CD4-positive, alpha-beta T cell treated with Interleukin-4 for 4 hours (primary cell): ENCODE measurements around the gene SAMD8.
"Not testable (repeated sequence)": the region's sequence is repeated elsewhere in the genome, so short reads cannot be mapped to it uniquely, and the experiment has no call there.

Experiments used
- DNase-seq: peaks from one replicate; pipeline ENCODE4 v3.0.0-alpha.2; 2020

The SAMD8 gene

GRCh38 chr10:75199949-75200348 lies 88.5 kb downstream of the SAMD8 start:
- not testable (repeated sequence) for DNase-seq

GRCh38 chr10:75201793-75202307 lies 90.4 kb downstream of the SAMD8 start:
- DNase-seq, result no peak

- DNase-seq, result no peak
Measured at GRCh38 chr10:75202321-75203045, 91.0 kb downstream of the SAMD8 start.

- DNase-seq, result not testable (repeated sequence)
Measured at GRCh38 chr10:75203046-75203620, 91.7 kb downstream of the SAMD8 start.

GRCh38 chr10:75203724-75204123 lies 92.3 kb downstream of the SAMD8 start:
- no peak for DNase-seq

GRCh38 chr10:75205908-75206307 lies 94.5 kb downstream of the SAMD8 start:
- no peak for DNase-seq

- not testable (repeated sequence) for DNase-seq
Measured at GRCh38 chr10:75206638-75207037, 95.2 kb downstream of the SAMD8 start.

- no peak for DNase-seq
Measured at GRCh38 chr10:75207079-75207856, 95.8 kb downstream of the SAMD8 start.

- no peak for DNase-seq
Measured at GRCh38 chr10:75207857-75208144, 96.3 kb downstream of the SAMD8 start.

GRCh38 chr10:75208181-75208580 lies 96.7 kb downstream of the SAMD8 start:
- DNase-seq, result no peak

- DNase-seq, result no peak
Measured at GRCh38 chr10:75209086-75209920, 97.8 kb downstream of the SAMD8 start.

GRCh38 chr10:75209921-75210281 lies 98.4 kb downstream of the SAMD8 start:
- DNase-seq, result peak; percentile 82

- DNase-seq, result peak; percentile 94
Measured at GRCh38 chr10:75210282-75211006, 99.0 kb downstream of the SAMD8 start, which contains the start of gene VDAC2. Gene VDAC2, plus strand, starts transcription at chr10:75210796. Its CDS starts 363 bp downstream, at chr10:75211159.

- peak; percentile 38 for DNase-seq
Measured at GRCh38 chr10:75211007-75211691, 99.7 kb downstream of the SAMD8 start.

GRCh38 chr10:75212343-75212742 lies 100.9 kb downstream of the SAMD8 start:
- DNase-seq, result no peak

- DNase-seq, result no peak
Measured at GRCh38 chr10:75220274-75220673, 108.8 kb downstream of the SAMD8 start.

GRCh38 chr10:75221492-75221891 lies 110.0 kb downstream of the SAMD8 start:
- DNase-seq, result not testable (repeated sequence)

- no peak for DNase-seq
Measured at GRCh38 chr10:75223507-75223906, 112.1 kb downstream of the SAMD8 start.

GRCh38 chr10:75226095-75226494 lies 114.6 kb downstream of the SAMD8 start:
- no peak for DNase-seq

- DNase-seq, result no peak
Measured at GRCh38 chr10:75226656-75227055, 115.2 kb downstream of the SAMD8 start.

- DNase-seq, result no peak
Measured at GRCh38 chr10:75228278-75228677, 116.8 kb downstream of the SAMD8 start.

- DNase-seq, result no peak
Measured at GRCh38 chr10:75228834-75229233, 117.4 kb downstream of the SAMD8 start.
